HUDEP-2 (cell line): Measurements from ENCODE around the gene ZNF22.

ENCODE experiments used
- DNase-seq, 76 experiments: peaks; one replicate each; lab custom pipeline; 2025; ENCODE audit not compliant: unreplicated experiment in 76 of 76; lab: John Stamatoyannopoulos, UW

Gene ZNF22

GRCh38 chr10:44988957-44989585 is 11.7 kb upstream of the ZNF22 start:
- DNase-seq: no peak

GRCh38 chr10:44989597-44990301 is 11.0 kb upstream of the ZNF22 start:
- no peak for DNase-seq

DNA sequence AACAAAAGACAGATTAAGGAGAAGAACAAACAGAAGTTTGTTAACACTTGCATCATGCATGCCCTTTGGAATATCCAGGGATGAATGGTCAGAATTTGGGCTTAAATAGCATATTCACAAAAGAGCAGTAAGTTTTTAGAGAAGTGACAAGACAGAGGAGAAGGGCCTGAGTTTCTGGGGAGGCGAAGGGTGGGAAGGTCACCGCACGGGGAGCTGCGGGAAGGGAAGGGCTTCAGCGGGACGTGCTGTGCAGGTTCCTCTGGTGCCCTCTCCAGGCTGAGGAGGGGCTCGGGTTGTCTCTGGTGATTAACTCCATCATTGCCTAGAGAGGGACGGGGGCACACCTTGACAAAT is 10.4 kb upstream of the ZNF22 start:
- DNase-seq: peak in 2 of 76 experiments; percentile 3 to 7

GRCh38 chr10:44990965-44991364 is 9.8 kb upstream of the ZNF22 start:
- no peak for DNase-seq

DNA sequence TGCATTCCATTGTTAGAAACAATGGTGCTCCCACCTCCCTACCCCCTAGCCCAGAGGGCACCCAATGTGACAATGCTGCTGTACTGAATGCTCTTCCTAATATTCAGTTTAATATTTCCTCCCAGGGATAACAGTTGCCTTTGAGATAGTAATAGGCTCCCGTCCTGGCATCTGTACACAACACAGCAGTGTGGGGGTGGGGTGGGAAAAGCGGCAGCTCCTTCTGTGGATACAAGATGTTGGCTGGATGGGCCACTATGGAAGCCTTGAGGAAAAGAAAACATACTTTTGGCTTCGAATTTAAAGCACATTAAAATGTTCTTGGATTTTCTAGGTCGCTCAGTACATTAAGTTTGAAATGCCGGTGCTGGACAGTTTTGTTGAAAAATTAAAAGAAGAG is 9.2 kb upstream of the ZNF22 start:
- DNase-seq: no peak

GRCh38 chr10:44992070-44992731 is 8.5 kb upstream of the ZNF22 start:
- DNase-seq: no peak

- DNase-seq: no peak
Measured at GRCh38 chr10:44992732-44993225, 7.9 kb upstream of the ZNF22 start.

DNA sequence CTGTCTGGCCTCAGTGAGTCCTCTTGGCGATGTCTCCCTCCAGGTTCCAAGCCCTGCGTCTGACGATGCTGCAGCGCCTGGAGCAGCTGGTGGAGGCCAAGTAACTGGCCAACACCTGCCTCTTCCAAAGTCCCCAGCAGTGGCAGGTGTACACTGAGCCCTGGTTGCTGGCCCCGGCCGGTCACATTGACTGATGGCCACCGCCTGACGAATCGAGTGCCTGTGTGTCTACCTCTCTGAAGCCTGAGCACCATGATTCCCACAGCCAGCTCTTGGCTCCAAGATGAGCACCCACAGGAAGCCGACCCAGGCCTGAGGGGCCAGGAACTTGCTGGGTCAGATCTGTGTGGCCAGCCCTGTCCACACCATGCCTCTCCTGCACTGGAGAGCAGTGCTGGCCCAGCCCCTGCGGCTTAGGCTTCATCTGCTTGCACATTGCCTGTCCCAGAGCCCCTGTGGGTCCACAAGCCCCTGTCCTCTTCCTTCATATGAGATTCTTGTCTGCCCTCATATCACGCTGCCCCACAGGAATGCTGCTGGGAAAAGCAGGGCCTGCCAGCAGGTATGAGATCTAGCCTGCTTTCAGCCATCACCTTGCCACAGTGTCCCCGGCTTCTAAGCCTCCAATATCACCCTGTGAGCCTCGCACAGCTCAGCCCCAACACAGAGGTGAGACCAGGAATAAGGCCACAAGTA is 7.3 kb upstream of the ZNF22 start:
- no peak for DNase-seq

DNA sequence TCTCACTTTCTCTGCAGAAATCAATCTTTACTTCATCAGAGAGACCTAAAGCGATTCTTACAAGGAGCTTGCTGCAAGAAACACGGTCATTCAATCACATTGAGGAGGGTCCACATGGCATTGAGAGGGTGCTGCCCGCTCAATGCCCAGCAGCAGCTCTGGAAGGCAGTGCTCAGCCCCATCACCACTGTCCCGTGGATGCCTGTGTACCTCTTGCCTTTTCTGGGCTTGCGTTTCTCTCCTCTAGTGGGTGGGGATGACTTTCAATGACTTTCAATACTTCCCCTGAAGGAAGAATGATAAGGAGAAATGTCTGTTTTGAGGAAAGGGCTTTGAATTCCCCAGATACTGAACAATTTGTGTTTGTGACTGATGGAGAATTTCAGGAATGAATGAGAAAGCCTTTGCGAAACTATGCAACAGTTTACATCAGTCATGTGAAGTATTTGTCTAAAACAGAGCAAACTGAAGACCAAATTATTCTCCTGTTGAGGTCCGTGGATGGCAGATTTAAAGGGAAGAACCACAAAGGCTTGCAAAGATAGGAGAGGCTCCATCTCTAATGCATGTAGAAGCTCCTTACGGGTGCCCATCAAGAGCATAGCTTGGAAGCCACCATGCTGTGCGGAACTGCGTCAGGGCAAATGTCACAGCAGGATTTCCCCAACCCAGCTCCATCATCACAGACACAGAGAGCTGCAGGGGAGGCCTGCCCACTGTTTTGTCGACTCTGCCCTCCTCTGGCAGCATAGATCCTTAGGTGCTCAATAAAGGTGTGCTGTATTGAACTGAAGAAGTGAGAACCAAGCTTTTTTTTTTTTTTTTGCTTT is 6.6 kb upstream of the ZNF22 start:
- DNase-seq: no peak

GRCh38 chr10:44994752-44995530 is 5.8 kb upstream of the ZNF22 start:
- DNase-seq: no peak

- DNase-seq: no peak
Measured at GRCh38 chr10:44995581-44995913, 5.2 kb upstream of the ZNF22 start.

GRCh38 chr10:44995914-44996669 is 4.6 kb upstream of the ZNF22 start:
- DNase-seq: no peak

DNA sequence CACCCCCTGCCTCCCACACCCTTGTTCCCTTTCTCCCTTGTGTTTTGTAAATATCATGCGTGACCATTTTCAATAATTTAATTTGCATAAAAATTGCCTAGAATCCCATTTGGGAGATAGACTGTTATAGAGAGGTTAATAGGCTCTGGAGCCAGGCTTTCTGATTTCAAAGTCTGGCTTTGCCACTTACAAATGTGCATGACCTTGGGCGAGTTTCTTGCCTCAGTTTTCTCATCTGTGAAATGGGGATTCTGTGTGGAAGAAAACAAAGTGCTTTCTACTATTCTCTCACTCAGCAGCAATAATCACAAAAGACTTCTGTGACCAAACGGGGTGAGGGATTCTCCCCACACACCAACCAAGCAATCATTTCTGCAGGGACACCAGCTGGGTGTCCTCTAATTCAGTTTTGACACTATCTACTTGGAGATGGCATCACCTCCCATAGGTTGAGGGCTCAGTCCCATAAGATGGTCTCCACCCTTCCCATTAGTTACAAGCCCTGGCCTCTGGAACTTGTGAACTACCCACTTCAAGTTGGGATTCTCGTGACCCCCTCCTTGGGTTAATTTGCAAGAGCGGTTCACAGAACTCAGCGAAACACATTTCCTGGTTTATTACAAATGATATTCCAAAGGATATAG is 3.5 kb upstream of the ZNF22 start:
- no peak for DNase-seq

GRCh38 chr10:44998146-44998631 is 2.5 kb upstream of the ZNF22 start:
- no peak for DNase-seq

DNA sequence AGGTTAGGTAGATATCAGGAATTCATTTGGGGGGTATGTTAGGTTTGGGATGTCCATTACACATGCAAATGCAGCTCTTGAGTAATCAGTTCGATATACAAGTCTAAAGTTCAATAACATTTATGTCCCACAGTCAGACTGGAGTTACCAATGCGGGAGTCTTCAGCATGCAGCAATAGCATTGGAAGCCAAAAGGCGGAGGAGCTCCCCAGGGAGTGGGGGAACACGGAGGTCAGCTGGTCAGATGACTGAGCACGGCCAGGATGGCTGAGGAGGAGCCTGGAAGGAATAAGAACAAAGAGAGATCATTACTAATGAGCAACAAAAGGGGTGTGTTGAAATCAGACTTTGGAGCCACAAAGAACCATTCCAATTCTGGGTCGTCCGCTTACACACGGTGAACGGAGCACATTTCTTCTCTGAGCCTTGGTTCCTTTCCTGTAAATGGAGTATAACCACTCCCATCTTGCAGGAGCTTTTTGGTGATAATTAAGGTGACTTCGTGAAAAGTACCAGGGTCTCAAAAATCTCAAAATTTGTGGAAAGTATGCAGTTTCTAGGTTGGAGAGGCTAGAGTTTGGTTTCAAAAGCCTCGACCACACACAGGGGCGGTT is 478 bp upstream of the ZNF22 start:
- no peak for DNase-seq

DNA sequence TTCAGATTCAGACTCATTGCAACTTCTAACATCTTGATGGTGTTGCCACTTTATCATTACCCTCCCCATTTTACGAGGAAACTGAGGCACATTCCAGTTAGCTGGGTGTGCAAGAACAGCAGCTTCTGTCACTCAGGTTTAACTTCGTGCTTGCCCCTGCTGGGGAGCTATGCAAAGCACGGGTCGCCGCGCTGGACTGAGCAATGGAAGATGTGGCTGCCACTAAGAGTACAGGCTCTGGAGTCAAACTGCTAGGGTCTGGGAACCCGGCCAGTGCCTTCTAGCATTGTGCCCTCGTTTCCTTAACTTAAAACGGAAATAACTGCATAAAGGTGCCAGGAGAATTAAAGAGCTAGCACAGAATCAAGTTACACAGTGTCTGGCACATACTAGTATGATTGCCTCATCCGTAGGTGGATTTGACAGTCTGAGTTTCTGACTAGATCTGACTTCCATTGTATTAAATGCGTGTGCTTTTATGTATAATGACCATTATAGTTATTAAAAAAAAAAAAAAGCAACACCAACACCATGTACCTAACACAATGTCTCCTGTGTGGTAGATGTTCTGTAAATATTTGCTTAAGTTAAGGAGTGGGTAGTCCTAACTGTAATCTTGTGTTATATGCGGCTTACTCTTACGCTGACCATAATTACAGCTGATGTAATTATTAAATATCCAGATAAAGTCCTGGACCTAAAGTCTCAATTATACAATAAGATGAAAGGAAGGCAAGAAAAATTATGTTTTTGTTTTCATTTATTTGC is 842 bp downstream of the ZNF22 start:
- peak in 54 of 76 experiments; percentile 4 to 79 (median 32) for DNase-seq

GRCh38 chr10:45003432-45004000 is 2.8 kb downstream of the ZNF22 start:
- no peak for DNase-seq
